Osteocyte (in vitro differentiated cells): Measurements from ENCODE around the gene TIMM13. TPM values are rescaled to one million over a fixed set of nuclear protein-coding genes. Genes with fewer than 3 reads are reported as not detected.
A peak's percentile ranks its signal among the peaks of the same experiment; 100 is the strongest.

Experiments used
- DNase-seq: peaks from one replicate; pipeline ENCODE4 v3.0.0; 2021; ENCODE audit warnings: mixed read lengths; ENCODE audit not compliant: unreplicated experiment; ENCODE audit errors: extremely low spot score
- H3K27ac Mint-ChIP-seq: one replicate; pipeline ENCODE4 v1.8.0; 2021; ENCODE audit warnings: mild to moderate bottlenecking, mixed read lengths; ENCODE audit not compliant: unreplicated experiment
- H3K27me3 Mint-ChIP-seq: one replicate; pipeline ENCODE4 v1.8.0; 2021; ENCODE audit warnings: mixed read lengths; ENCODE audit not compliant: unreplicated experiment
- H3K36me3 Mint-ChIP-seq: one replicate; pipeline ENCODE4 v1.8.0; 2021; ENCODE audit warnings: mixed read lengths; ENCODE audit not compliant: unreplicated experiment
- H3K4me1 Mint-ChIP-seq: one replicate; pipeline ENCODE4 v1.8.0; 2021; ENCODE audit warnings: mixed read lengths; ENCODE audit not compliant: unreplicated experiment
- H3K4me3 Mint-ChIP-seq: one replicate; pipeline ENCODE4 v1.8.0; 2021; ENCODE audit warnings: mild to moderate bottlenecking, moderate library complexity, mixed read lengths; ENCODE audit not compliant: unreplicated experiment
- H3K9me3 Mint-ChIP-seq: one replicate; pipeline ENCODE4 v1.8.0; 2021; ENCODE audit warnings: mixed read lengths; ENCODE audit not compliant: unreplicated experiment
- CTCF ChIP-seq: fragments of 200-600 bp; sonication (generic); IDR thresholded peaks from 2 replicates; pipeline ENCODE4 v1.5.0; 2021; ENCODE audit warnings: antibody characterized with exemption, mild to moderate bottlenecking, moderate library complexity
- total RNA-seq: library from RNA; stranded (reverse); gene quantifications from 2 replicates; pipeline ENCODE4 v1.2.1, GENCODE V29; 2021

The TIMM13 gene
- total RNA-seq, 1 donor from 2014 or later: 108 TPM

- Mint-ChIP-seq H3K4me1 (peaks cover 17% of the 10 kb centered on the region), H3K27me3 (no peaks in the 10 kb centered on the region), H3K4me3 (peak overlapping the region; percentile 92), H3K36me3 (no peaks in the 10 kb centered on the region), H3K27ac (no peak overlapping the region), H3K9me3 (no peaks in the 10 kb centered on the region)
- peak; percentile 93 for DNase-seq
- peak; percentile 47 for TF ChIP-seq CTCF
Observed at GRCh38 chr19:2424686-2425621, 2.4 kb downstream of the TIMM13 start.

DNA sequence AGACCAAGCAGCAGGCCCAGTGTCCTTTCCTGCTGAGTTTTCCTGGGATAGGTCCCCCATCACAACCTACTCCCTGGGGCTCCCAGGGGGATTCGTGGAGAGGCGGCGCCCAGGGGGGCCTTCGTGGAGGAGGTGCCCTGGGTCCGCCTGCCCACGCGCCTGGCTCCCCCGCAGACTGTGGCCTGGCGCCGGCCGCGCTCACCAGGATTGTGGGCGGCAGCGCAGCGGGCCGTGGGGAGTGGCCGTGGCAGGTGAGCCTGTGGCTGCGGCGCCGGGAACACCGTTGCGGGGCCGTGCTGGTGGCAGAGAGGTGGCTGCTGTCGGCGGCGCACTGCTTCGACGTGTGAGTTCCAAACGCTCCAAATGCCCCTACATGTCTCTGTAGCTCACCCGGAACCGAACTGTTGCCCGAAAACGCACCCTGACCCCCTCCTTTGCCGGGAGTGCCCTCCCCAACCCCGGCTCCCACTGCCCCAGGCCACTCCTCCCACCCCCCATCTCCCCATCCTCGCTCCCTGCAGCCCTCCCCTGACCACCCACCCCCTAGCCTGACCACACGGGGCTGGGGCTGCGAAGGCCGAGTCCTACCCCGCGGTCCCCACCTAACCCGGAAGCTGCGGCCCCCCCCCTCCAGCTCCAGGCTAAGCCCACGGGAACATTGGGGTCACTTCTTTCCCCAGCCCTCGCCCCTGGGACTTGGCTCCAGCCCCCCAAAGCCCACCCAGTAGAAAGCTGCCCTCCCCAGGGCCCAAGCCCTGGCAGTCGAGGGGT, 3.3 kb downstream of the TIMM13 start:
- Mint-ChIP-seq H3K9me3 (no peaks in the 10 kb centered on the region), H3K27ac (no peak overlapping the region), H3K4me1 (peaks cover 17% of the 10 kb centered on the region), H3K27me3 (no peaks in the 10 kb centered on the region), H3K4me3 (no peak overlapping the region), H3K36me3 (no peaks in the 10 kb centered on the region)
- no peak for TF ChIP-seq CTCF
- no peak for DNase-seq

- no peak overlapping the region for H3K27ac Mint-ChIP-seq
- no peak for TF ChIP-seq CTCF
- H3K27me3 Mint-ChIP-seq: no peaks in the 10 kb centered on the region
- H3K4me1 Mint-ChIP-seq: peaks cover 17% of the 10 kb centered on the region
- H3K36me3 Mint-ChIP-seq: no peaks in the 10 kb centered on the region
- no peaks in the 10 kb centered on the region for H3K9me3 Mint-ChIP-seq
- no peak overlapping the region for H3K4me3 Mint-ChIP-seq
- DNase-seq: no peak
Observed at GRCh38 chr19:2423071-2423914, 4.1 kb downstream of the TIMM13 start.

DNA sequence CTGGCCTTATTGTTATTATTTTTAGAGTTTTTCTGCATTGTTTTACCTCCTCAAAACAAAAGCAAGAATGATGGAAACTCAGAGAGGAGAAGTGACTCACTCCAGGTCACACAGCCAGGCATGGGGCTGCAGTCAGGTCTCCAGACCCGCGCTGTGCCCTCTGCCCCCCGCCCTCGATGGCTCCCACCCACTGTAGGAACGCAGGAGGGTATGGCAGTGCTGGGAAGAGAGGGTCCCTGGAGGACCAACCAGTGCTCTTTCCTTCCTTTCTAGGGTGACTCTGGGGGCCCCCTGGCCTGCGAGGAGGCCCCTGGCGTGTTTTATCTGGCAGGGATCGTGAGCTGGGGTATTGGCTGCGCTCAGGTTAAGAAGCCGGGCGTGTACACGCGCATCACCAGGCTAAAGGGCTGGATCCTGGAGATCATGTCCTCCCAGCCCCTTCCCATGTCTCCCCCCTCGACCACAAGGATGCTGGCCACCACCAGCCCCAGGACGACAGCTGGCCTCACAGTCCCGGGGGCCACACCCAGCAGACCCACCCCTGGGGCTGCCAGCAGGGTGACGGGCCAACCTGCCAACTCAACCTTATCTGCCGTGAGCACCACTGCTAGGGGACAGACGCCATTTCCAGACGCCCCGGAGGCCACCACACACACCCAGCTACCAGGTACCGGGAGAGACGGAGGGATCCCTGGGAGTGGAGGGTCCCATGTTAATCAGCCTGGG, 5.6 kb downstream of the TIMM13 start:
- Mint-ChIP-seq H3K36me3 (peaks cover 4% of the 10 kb centered on the region), H3K4me1 (peaks cover 10% of the 10 kb centered on the region), H3K4me3 (no peak overlapping the region), H3K9me3 (no peaks in the 10 kb centered on the region), H3K27ac (no peak overlapping the region), H3K27me3 (no peaks in the 10 kb centered on the region)
- TF ChIP-seq CTCF: no peak
- no peak for DNase-seq
